HEK293 (cell line): Measurements from ENCODE around the gene TRAF4.
"Not testable (repeated sequence)": the region's sequence is repeated elsewhere in the genome, so short reads cannot be mapped to it uniquely, and the experiment has no call there.

ENCODE experiments used
- CTCF ChIA-PET: fragments of 350-600 bp; formaldehyde crosslinking; extraction: SDS; loops from one replicate; lab custom pipeline; 2021; ENCODE audit warnings: antibody characterized with exemption; lab: Yijun Ruan, JAX
- POLR2A ChIA-PET: fragments of 300-600 bp; formaldehyde crosslinking; extraction: SDS; loops from one replicate; lab custom pipeline; 2020; ENCODE audit warnings: antibody characterized with exemption, inconsistent platforms; lab: Yijun Ruan, JAX
- H3K27ac ChIP-seq: fragments of 200-500 bp; sonication (Bioruptor generic); 2 replicates; pipeline ENCODE4 v1.5.1; 2014; ENCODE audit warnings: low read depth, low read length, control low read depth, inconsistent platforms; ENCODE audit errors: extremely low read depth
- H3K36me3 ChIP-seq, 2 experiments: fragments of 200-500 bp in 1 of 2; sonication (Bioruptor generic) in 1 of 2; 1 replicate in 1 of 2; 2 replicates in 1 of 2; pipeline ENCODE4 v1.5.1; 2014 to 2017; ENCODE audit warnings: inconsistent platforms in 2 of 2, low read length in 2 of 2; ENCODE audit not compliant: control insufficient read depth in 2 of 2, insufficient read depth in 1 of 2
- H3K4me1 ChIP-seq: fragments of 200-500 bp; sonication (Bioruptor generic); 2 replicates; pipeline ENCODE4 v1.5.1; 2014; ENCODE audit warnings: mild to moderate bottlenecking, low read length, inconsistent platforms; ENCODE audit not compliant: control insufficient read depth, insufficient read depth
- H3K4me3 ChIP-seq: 2 replicates; pipeline ENCODE4 v1.5.1; 2011; ENCODE audit warnings: low read depth, mild to moderate bottlenecking, control low read depth, low read length, moderate library complexity
- H3K9me3 ChIP-seq: fragments of 200-500 bp; sonication (Bioruptor generic); 2 replicates; pipeline ENCODE4 v1.5.1; 2014; ENCODE audit warnings: low read depth, low read length, inconsistent platforms; ENCODE audit not compliant: control insufficient read depth, insufficient read depth
- BCL11A ChIP-seq: fragments of 450-650 bp; formaldehyde crosslinking; IDR thresholded peaks from 2 replicates; pipeline ENCODE4 v1.5.1; 2016; ENCODE audit warnings: low read depth, missing biosample characterization, missing genetic modification characterization
- FEZF1 ChIP-seq: fragments of 450-650 bp; formaldehyde crosslinking; IDR thresholded peaks from 2 replicates; pipeline ENCODE4 v1.5.1; 2016; ENCODE audit warnings: missing biosample characterization, missing genetic modification characterization
- GFI1B ChIP-seq: fragments of 450-650 bp; formaldehyde crosslinking; IDR thresholded peaks from 2 replicates; pipeline ENCODE4 v1.5.1; 2016; ENCODE audit warnings: missing biosample characterization, missing genetic modification characterization
- IKZF3 ChIP-seq: fragments of 450-650 bp; IDR thresholded peaks from 2 replicates; pipeline ENCODE4 v1.5.0; 2018; ENCODE audit warnings: missing biosample characterization, mild to moderate bottlenecking, missing genetic modification characterization, moderate library complexity
- KLF10 ChIP-seq: fragments of 450-650 bp; IDR thresholded peaks from 2 replicates; pipeline ENCODE4 v1.5.1; 2018; ENCODE audit warnings: missing biosample characterization, mild to moderate bottlenecking, missing genetic modification characterization
- OVOL3 ChIP-seq: fragments of 450-650 bp; formaldehyde crosslinking; IDR thresholded peaks from 2 replicates; pipeline ENCODE4 v1.5.1; 2016; ENCODE audit warnings: missing biosample characterization, missing genetic modification characterization
- SALL2 ChIP-seq: fragments of 450-650 bp; formaldehyde crosslinking; IDR thresholded peaks from 2 replicates; pipeline ENCODE4 v1.5.0; 2017; ENCODE audit warnings: missing biosample characterization, mild to moderate bottlenecking, missing genetic modification characterization, borderline replicate concordance
- ZBTB21 ChIP-seq: fragments of 450-650 bp; formaldehyde crosslinking; IDR thresholded peaks from 2 replicates; pipeline ENCODE4 v1.5.1; 2017; ENCODE audit warnings: missing biosample characterization, missing genetic modification characterization
- ZFHX2 ChIP-seq: fragments of 450-650 bp; formaldehyde crosslinking; conservative IDR thresholded peaks from 2 replicates; pipeline ENCODE4 v1.5.1; 2016; ENCODE audit warnings: missing biosample characterization, missing genetic modification characterization
- ZFP41 ChIP-seq: fragments of 450-650 bp; formaldehyde crosslinking; IDR thresholded peaks from 2 replicates; pipeline ENCODE4 v1.5.1; 2016; ENCODE audit warnings: missing biosample characterization, missing genetic modification characterization, borderline replicate concordance
- ZNF10 ChIP-seq: fragments of 450-650 bp; formaldehyde crosslinking; IDR thresholded peaks from 2 replicates; pipeline ENCODE4 v1.5.1; 2017; ENCODE audit warnings: missing biosample characterization, missing genetic modification characterization
- ZNF121 ChIP-seq: fragments of 450-650 bp; formaldehyde crosslinking; IDR thresholded peaks from 2 replicates; pipeline ENCODE4 v1.5.1; 2016; ENCODE audit warnings: missing biosample characterization, missing genetic modification characterization
- ZNF175 ChIP-seq: fragments of 450-650 bp; formaldehyde crosslinking; IDR thresholded peaks from 2 replicates; pipeline ENCODE4 v1.5.1; 2016; ENCODE audit warnings: missing biosample characterization, missing genetic modification characterization
- ZNF211 ChIP-seq: fragments of 450-650 bp; formaldehyde crosslinking; IDR thresholded peaks from 2 replicates; pipeline ENCODE4 v1.5.1; 2016; ENCODE audit warnings: low read depth, missing biosample characterization, missing genetic modification characterization
- ZNF324 ChIP-seq: fragments of 450-650 bp; formaldehyde crosslinking; IDR thresholded peaks from 2 replicates; pipeline ENCODE4 v1.5.1; 2016; ENCODE audit warnings: missing biosample characterization, missing genetic modification characterization
- ZNF660 ChIP-seq: fragments of 450-650 bp; IDR thresholded peaks from 2 replicates; pipeline ENCODE4 v1.5.1; 2018; ENCODE audit warnings: missing biosample characterization, mild to moderate bottlenecking, missing genetic modification characterization
- ZNF776 ChIP-seq: fragments of 450-650 bp; formaldehyde crosslinking; IDR thresholded peaks from 2 replicates; pipeline ENCODE4 v1.5.0; 2017; ENCODE audit warnings: missing biosample characterization, missing genetic modification characterization, borderline replicate concordance
- TF ChIP-seq, protein P1 (sequence below): fragments of 450-650 bp; formaldehyde crosslinking; IDR thresholded peaks from 2 replicates; pipeline ENCODE4 v1.5.1; 2016; ENCODE audit warnings: missing biosample characterization, missing genetic modification characterization
- TF ChIP-seq, protein P2 (sequence below): fragments of 450-650 bp; IDR thresholded peaks from 2 replicates; pipeline ENCODE4 v1.5.1; 2018; ENCODE audit warnings: missing biosample characterization, missing genetic modification characterization
- TF ChIP-seq, protein P3 (sequence below): fragments of 450-650 bp; formaldehyde crosslinking; IDR thresholded peaks from 2 replicates; pipeline ENCODE4 v1.5.1; 2016; ENCODE audit warnings: missing biosample characterization, missing genetic modification characterization
- TF ChIP-seq, protein P4 (sequence below): fragments of 450-650 bp; formaldehyde crosslinking; IDR thresholded peaks from 2 replicates; pipeline ENCODE4 v1.5.1; 2016; ENCODE audit warnings: missing biosample characterization, missing genetic modification characterization
- TF ChIP-seq, protein P5 (sequence below): fragments of 450-650 bp; formaldehyde crosslinking; IDR thresholded peaks from 2 replicates; pipeline ENCODE4 v1.5.1; 2017; ENCODE audit warnings: missing biosample characterization, mild to moderate bottlenecking, missing genetic modification characterization, moderate library complexity

The TRAF4 gene

DNA sequence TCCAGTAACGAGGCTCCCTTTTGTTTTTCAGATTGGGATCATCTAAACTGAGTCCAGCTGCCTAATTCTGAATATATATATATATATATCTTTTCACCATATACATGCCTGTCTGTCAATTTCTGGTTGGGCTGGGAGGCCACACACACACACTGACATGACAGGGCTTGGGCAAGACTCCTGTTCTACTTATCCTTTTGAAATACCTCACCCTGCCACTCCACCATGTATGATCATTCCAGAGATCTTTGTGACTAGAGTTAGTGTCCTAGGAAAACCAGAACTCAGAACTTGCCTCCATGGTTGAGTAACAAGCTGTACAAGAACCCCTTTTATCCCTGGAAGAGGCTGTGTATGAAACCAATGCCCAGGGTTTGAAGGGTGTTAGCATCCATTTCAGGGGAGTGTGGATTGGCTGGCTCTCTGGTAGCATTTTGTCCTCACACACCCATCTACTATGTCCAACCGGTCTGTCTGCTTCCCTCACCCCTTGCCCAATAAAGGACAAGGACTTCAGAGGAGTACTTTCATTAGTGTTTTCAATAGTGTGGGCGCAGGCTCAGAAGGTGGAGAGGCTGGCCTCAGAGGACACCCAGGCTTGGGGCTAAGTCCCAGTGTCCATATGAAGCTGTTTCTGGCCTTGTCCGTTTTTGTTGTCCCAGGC is 19.8 kb upstream of the TRAF4 start:
- peaks cover 26 to 53% of the 10 kb centered on the region in 2 experiments for H3K36me3 ChIP-seq
- POLR2A ChIA-PET = interaction anchor here (1.5 to 6.7 kb wide), 9 partner anchors 8 to 229 kb away, joined by 3 to 448 read pairs (median 38); partner anchors contain the start of genes BLTP2, PHF12, PROCA1 and SDF2

DNA sequence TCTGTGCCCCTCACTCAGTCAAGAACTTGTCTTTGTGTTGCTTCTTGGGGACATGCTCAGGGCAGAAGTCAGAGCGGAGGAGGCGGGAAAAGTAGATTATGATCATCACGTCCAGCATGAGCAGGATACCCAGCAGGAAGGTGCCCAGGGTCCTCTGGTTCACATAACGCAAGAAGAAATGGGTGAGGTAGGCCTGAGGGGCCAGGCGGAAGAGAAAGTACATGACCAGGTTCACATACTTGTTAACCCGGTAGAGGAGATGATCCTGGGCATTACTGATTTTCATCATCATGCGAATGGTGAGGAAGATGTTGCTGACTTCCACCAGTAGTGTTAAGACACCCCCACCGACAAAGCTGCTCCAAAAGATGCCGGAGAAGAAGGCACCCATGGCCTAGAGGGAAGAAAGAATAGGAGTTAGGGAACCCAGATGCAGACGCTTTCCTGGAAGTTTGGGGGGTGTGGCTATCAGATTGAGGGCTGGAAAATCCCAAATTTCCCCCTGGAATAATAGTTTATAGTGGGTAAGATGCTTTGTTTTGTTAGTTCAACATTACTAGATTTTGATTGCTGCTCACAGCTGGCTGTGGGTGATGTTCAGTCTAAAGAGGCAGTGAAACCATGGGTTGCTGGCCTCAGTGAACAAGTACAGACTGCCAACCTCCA is 19.2 kb upstream of the TRAF4 start:
- Histone ChIP-seq H3K9me3 (no peaks in the 10 kb centered on the region), H3K36me3 (peaks cover 26 to 53% of the 10 kb centered on the region in 2 experiments), H3K4me3 (peak overlapping the region; percentile 55), H3K27ac (peak overlapping the region; percentile 99), H3K4me1 (peaks cover 9% of the 10 kb centered on the region; the same call in 1 of the 2 replicates)
- ChIA-PET POLR2A (interaction anchor here (0.6 to 6.7 kb wide), 24 partner anchors 9 to 360 kb away, joined by 3 to 448 read pairs (median 5); partner anchors contain the start of genes BLTP2, DHRS13, ERAL1 and FAM222B), CTCF (interaction anchor here (0.6 to 13.6 kb wide), 9 partner anchors 12 to 394 kb away, joined by 3 to 445 read pairs (median 3); partner anchors contain the start of gene TRAF4)
- TF ChIP-seq KLF10 (peak; percentile 83), OVOL3 (tag by site-specific recombination) (no peak; the same call in 1 of the 2 replicates), ZBTB21 (tag by site-specific recombination) (no peak), IKZF3 (tag by site-specific recombination) (peak; percentile 98), ZNF175 (no peak), SALL2 (tag by site-specific recombination) (no peak), ZNF324 (tag by site-specific recombination) (no peak), BCL11A (tag by site-specific recombination) (peak; percentile 76), ZNF776 (tag by site-specific recombination) (no peak), FEZF1 (tag by site-specific recombination) (peak; percentile 51), ZNF211 (tag by site-specific recombination) (no peak), GFI1B (tag by site-specific recombination) (peak; percentile 30), ZNF660 (tag by site-specific recombination) (no peak; the same call in 1 of the 2 replicates), ZNF10 (tag by site-specific recombination) (peak; percentile 40; the same call in 1 of the 2 replicates), ZFP41 (tag by site-specific recombination) (no peak), ZNF121 (tag by site-specific recombination) (no peak)
- TF ChIP-seq, protein P1, sequence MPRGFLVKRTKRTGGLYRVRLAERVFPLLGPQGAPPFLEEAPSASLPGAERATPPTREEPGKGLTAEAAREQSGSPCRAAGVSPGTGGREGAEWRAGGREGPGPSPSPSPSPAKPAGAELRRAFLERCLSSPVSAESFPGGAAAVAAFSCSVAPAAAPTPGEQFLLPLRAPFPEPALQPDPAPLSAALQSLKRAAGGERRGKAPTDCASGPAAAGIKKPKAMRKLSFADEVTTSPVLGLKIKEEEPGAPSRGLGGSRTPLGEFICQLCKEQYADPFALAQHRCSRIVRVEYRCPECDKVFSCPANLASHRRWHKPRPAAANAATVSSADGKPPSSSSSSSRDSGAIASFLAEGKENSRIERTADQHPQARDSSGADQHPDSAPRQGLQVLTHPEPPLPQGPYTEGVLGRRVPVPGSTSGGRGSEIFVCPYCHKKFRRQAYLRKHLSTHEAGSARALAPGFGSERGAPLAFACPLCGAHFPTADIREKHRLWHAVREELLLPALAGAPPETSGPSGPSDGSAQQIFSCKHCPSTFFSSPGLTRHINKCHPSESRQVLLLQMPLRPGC (tag by site-specific recombination) = 0 out of 2 replicates have a peak, but pooled peaks have one; percentile 11
- TF ChIP-seq, protein P2, sequence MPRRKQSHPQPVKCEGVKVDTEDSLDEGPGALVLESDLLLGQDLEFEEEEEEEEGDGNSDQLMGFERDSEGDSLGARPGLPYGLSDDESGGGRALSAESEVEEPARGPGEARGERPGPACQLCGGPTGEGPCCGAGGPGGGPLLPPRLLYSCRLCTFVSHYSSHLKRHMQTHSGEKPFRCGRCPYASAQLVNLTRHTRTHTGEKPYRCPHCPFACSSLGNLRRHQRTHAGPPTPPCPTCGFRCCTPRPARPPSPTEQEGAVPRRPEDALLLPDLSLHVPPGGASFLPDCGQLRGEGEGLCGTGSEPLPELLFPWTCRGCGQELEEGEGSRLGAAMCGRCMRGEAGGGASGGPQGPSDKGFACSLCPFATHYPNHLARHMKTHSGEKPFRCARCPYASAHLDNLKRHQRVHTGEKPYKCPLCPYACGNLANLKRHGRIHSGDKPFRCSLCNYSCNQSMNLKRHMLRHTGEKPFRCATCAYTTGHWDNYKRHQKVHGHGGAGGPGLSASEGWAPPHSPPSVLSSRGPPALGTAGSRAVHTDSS (tag by site-specific recombination) = peak; percentile 76
- TF ChIP-seq, protein P3, sequence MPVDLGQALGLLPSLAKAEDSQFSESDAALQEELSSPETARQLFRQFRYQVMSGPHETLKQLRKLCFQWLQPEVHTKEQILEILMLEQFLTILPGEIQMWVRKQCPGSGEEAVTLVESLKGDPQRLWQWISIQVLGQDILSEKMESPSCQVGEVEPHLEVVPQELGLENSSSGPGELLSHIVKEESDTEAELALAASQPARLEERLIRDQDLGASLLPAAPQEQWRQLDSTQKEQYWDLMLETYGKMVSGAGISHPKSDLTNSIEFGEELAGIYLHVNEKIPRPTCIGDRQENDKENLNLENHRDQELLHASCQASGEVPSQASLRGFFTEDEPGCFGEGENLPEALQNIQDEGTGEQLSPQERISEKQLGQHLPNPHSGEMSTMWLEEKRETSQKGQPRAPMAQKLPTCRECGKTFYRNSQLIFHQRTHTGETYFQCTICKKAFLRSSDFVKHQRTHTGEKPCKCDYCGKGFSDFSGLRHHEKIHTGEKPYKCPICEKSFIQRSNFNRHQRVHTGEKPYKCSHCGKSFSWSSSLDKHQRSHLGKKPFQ (tag by site-specific recombination) = 0 out of 2 replicates have a peak, but pooled peaks have one; percentile 2
- TF ChIP-seq, protein P4, sequence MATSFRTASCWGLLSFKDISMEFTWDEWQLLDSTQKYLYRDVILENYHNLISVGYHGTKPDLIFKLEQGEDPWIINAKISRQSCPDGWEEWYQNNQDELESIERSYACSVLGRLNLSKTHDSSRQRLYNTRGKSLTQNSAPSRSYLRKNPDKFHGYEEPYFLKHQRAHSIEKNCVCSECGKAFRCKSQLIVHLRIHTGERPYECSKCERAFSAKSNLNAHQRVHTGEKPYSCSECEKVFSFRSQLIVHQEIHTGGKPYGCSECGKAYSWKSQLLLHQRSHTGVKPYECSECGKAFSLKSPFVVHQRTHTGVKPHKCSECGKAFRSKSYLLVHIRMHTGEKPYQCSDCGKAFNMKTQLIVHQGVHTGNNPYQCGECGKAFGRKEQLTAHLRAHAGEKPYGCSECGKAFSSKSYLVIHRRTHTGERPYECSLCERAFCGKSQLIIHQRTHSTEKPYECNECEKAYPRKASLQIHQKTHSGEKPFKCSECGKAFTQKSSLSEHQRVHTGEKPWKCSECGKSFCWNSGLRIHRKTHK (tag by site-specific recombination) = no peak

More for the DNA sequence above, 19.8 kb upstream of the TRAF4 start:
- CTCF ChIA-PET = interaction anchor here (13.6 kb wide), 1 partner anchor 23 kb away, joined by 445 read pairs; the partner anchor contains the start of gene TRAF4
- peak overlapping the region; percentile 99 for H3K27ac ChIP-seq
- H3K4me1 ChIP-seq = peaks cover 12% of the 10 kb centered on the region; the same call in 1 of the 2 replicates
- TF ChIP-seq, protein P5, sequence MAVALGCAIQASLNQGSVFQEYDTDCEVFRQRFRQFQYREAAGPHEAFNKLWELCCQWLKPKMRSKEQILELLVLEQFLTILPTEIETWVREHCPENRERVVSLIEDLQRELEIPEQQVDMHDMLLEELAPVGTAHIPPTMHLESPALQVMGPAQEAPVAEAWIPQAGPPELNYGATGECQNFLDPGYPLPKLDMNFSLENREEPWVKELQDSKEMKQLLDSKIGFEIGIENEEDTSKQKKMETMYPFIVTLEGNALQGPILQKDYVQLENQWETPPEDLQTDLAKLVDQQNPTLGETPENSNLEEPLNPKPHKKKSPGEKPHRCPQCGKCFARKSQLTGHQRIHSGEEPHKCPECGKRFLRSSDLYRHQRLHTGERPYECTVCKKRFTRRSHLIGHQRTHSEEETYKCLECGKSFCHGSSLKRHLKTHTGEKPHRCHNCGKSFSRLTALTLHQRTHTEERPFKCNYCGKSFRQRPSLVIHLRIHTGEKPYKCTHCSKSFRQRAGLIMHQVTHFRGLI = peak; percentile 93; the same call in 1 of the 2 replicates
- peak; percentile 26; the same call in 1 of the 2 replicates for TF ChIP-seq ZFHX2
- not testable (repeated sequence) for H3K4me3 ChIP-seq, H3K9me3 ChIP-seq
